ENCODE measurements around the gene ZNF785. TPM values are rescaled to one million over a fixed set of nuclear protein-coding genes. Genes with fewer than 3 reads are reported as not detected.
"Not testable (repeated sequence)": the region's sequence is repeated elsewhere in the genome, so short reads cannot be mapped to it uniquely, and the experiment has no call there.

Gene ZNF785
- total and polyA plus RNA-seq, 2 donors: 7.5 to 15.7 TPM

DNA sequence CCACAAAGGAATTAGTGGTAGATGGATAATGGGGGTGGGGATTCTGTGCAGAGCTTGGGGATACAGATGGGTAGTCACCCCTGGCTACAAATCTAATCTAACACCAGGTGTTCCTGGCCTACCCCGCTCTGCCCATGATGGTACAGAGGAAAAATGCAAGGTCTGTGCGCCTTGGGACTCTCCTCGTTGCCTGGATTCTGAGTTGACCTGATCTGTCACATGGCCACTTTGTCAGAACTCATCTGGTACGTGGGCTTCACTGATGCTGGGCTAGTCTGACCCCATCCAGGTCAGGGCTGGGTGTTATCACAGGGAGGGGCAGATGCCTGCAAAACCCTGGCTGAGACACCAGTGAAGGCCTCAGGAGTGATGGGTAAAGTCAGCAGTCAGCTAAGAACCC is 32.5 kb downstream of the ZNF785 start:
- WGBS: 85% methylated on average over 4 of the region's 4 CpGs

DNA sequence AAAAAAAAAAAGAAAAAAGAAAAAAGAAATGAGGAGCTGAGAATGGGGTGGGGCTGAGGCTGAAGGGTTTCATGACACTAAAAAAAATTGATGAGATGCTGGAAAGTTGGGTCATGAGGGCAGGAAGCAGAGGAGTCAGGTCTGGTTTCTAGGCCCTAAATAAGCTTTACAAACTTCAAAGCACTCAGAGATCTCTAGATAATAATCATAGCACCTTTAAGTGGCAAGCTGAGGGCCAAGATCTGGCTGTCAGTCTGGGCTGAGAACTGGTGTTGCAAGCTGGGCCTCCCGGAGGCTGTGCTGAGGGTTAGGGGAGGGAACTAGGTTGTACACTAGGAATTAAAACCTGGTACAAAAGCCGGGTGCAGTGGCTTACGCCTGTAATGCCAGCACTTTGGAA is 33.7 kb downstream of the ZNF785 start:
- H3K27ac ChIP-seq (ENCODE audit: low read depth): no peak overlapping the region
- no peak overlapping the region for H3K4me3 ChIP-seq (ENCODE audit: low read depth, low read length)
- 68% methylated on average over 3 of the region's 3 CpGs for WGBS
- H3K4me1 ChIP-seq (ENCODE audit: insufficient read depth): no peaks in the 10 kb centered on the region
- no peak for DNase-seq (ENCODE audit: extremely low spot score)
- H3K36me3 ChIP-seq (ENCODE audit: insufficient read depth): no peaks in the 10 kb centered on the region

More for the DNA sequence above, 32.5 kb downstream of the ZNF785 start:
- no peak overlapping the region for H3K27ac ChIP-seq (ENCODE audit: low read depth)
- DNase-seq (ENCODE audit: extremely low spot score): no peak
- no peak overlapping the region for H3K4me3 ChIP-seq (ENCODE audit: low read depth, low read length)
- no peaks in the 10 kb centered on the region for H3K4me1 ChIP-seq (ENCODE audit: insufficient read depth)
- H3K36me3 ChIP-seq (ENCODE audit: insufficient read depth): no peaks in the 10 kb centered on the region

DNA sequence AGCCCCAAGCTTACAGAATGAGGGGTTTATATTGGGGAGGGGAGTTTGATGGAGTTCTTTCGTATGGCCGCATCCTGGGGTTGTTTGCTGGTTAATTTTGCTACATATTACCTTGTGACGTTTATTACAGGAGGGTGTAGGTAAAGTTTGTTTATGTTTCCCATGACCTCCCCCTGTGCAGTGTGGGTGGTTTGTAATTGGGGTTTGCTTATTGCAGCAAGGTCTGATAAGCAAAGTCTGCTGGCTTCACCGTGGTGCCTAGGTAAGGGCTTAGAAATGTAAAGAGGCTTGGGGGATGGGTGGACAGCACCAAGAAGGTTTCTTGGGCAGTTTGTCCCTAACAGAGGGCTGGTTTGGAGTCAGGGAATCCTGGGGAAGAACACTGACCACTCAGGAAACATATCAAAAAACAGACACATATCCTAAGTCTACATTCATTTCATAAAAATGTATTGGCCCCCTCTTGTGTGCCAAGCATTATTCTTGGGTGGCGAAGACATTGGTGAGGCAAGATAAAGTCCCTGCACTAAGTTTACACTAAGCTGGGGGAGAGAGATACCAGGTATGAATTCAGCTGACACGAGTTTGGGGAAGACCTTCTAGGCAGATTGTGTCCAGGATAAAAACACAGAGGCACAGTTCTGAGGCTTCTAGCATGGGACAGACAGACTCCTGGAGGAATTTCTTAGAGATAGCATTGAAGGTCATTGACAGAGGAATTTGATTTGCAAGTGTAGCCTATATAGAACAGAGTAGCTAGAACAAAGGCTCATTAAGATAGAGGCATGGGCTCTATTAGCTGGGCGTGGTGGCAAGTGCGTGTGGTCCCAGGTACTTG is 36.9 kb downstream of the ZNF785 start:
- no peak overlapping the region for H3K27ac ChIP-seq (ENCODE audit: low read depth)
- H3K4me1 ChIP-seq (ENCODE audit: insufficient read depth): peaks cover 1% of the 10 kb centered on the region
- no peak overlapping the region for H3K4me3 ChIP-seq (ENCODE audit: low read depth, low read length)
- WGBS: 63% methylated on average over 8 of the region's 8 CpGs
- no peak for DNase-seq (ENCODE audit: extremely low spot score)
- no peaks in the 10 kb centered on the region for H3K36me3 ChIP-seq (ENCODE audit: insufficient read depth)

DNA sequence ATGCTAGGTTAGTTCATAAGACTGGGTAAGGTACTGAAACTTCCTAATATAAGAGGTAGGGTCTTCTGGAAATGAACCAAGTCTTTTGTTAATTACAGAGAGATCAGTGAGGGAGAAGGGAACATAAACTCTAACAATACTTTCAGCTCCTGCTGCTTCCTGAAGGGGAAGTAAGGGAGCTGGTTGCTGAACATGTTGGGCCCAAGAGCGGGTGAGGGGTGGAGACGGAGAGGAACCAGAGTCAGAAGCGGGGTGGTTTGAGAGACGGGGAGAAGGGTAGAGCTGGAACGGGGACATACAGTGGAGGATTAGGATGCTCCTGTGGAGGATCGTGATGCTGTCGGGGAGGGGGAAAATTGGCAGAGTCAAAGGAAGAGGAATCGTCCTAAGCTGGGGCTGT is 39.4 kb downstream of the ZNF785 start:
- no peaks in the 10 kb centered on the region for H3K36me3 ChIP-seq (ENCODE audit: insufficient read depth)
- no peak overlapping the region for H3K27ac ChIP-seq (ENCODE audit: low read depth)
- no peak overlapping the region for H3K4me3 ChIP-seq (ENCODE audit: low read depth, low read length)
- 62% methylated on average over 8 of the region's 8 CpGs for WGBS
- DNase-seq (ENCODE audit: extremely low spot score): no peak
- peaks cover 1% of the 10 kb centered on the region for H3K4me1 ChIP-seq (ENCODE audit: insufficient read depth)

DNA sequence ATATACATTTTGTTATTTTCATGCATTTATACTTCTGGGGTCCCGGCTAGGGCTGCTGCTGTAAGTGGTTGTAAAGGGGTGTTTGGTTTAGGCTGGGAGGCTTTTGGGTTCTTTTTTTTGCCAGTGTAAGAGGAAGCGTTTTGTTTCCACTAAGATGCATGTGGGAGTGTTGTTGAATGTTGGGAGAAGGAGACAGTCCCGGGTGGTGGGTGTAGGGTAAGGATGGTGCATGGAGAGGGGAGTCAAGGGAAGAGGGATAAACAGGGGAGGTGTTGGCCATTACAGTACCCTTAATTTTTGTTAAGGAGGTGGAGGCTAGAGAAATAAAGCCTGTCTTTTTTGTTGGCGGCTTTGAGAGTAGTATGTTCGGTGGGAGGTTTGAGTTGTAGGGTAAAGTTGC is 42.4 kb downstream of the ZNF785 start:
- Histone ChIP-seq H3K4me1 (ENCODE audit: insufficient read depth) (peaks cover 1% of the 10 kb centered on the region), H3K27ac (ENCODE audit: low read depth) (no peak overlapping the region), H3K36me3 (ENCODE audit: insufficient read depth) (no peaks in the 10 kb centered on the region), H3K4me3 (ENCODE audit: low read depth, low read length) (no peak overlapping the region)
- DNase-seq (ENCODE audit: extremely low spot score): no peak
- WGBS: 73% methylated on average over 5 of the region's 5 CpGs

DNA sequence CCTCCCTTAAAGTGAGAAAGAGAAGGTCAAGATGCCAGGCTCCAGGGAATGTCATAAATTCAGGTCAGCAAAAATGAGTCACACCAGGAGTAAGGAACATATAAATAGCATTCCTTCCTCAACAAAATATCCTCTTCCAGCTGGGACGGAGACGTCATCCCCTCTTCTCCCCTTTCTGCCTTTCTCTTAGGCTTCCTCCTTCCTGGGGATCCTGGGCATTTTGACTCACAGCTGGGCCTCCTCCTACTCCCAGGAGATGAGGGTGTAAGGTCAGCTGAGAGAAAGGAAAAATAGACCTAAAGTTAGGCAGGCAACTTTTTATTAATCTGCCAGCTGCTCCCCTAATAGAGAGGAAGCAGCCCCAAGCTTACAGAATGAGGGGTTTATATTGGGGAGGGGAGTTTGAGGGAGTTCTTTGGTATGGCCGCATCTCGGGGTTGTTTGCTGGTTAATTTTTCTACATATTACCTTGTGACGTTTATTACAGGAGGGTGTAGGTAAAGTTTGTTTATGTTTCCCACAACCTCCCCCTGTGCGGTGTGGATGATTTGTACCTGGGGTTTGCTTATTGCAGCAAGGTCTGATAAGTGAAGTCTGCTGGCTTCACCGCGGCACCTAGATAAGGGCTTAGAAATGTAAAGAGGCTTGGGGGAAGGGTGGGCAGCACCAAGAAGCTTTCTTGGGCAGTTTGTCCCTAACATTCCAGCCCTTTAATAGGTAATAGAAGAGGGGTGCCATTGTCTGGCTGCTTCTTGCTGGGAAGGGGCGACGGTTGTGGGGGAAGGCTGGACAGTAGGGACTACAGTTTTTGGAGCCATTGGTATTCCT is 43.8 kb downstream of the ZNF785 start:
- 45% methylated on average over 10 of the region's 10 CpGs for WGBS
- Histone ChIP-seq H3K4me1 (ENCODE audit: insufficient read depth) (peaks cover 1% of the 10 kb centered on the region), H3K36me3 (ENCODE audit: insufficient read depth) (no peaks in the 10 kb centered on the region), H3K4me3 (ENCODE audit: low read depth, low read length) (no peak overlapping the region), H3K27ac (ENCODE audit: low read depth) (no peak overlapping the region)
- DNase-seq (ENCODE audit: extremely low spot score): no peak

DNA sequence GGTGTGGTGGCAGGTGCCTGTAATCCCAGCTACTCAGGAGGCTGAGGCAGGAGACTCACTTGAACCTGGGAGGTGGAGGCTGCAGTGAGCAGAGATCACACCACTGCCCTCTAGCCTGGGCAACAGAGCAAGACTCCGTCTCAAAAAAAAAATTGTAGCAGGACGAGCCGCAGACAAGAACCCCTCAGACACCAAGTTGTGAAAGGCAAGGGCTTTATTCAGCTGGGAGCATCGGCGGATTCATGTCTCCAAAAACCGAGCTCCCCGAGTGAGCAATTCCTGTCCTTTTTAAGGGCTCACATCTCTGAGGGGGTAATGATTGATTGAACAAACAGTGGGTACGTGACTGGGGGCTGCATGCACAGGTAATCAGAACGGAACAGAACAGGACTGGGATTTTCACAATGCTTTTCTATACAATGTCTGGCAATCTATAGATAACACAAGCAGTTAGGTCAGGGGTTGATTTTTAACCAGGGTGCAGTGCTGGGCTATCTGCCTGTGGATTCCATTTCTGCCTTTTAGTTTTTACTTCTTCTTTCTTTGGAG is 44.5 kb downstream of the ZNF785 start:
- H3K27ac ChIP-seq (ENCODE audit: low read depth); H3K4me1 ChIP-seq (ENCODE audit: insufficient read depth); DNase-seq (ENCODE audit: extremely low spot score); H3K36me3 ChIP-seq (ENCODE audit: insufficient read depth); H3K4me3 ChIP-seq (ENCODE audit: low read depth, low read length): not testable (repeated sequence)
- 70% methylated on average over 9 of the region's 9 CpGs for WGBS

DNA sequence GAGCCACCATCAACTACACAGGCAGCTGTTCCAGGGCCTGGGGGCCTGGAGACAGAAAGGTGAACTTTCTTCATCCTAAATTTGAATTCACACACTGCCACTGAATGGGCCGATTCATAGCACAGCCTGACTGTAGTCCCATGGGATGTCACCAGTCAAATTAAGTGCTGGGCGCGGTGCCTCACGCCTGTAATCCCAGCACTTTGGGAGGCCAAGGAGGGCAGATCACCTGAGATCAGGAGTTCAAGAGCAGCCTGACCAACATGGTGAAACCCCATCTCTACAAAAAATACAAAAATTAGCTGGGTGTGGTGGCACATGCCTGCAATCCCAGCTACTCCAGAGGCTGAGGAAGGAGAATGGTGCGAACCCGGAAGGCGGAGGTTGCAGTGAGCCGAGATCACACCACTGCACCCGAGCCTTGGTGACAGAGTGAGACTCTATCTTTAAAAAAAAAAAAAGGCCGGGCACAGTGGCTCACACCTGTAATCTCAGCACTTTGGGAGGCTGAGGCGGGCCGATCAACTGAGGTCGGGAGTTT is 45.4 kb downstream of the ZNF785 start:
- not testable (repeated sequence) for H3K4me1 ChIP-seq (ENCODE audit: insufficient read depth); DNase-seq (ENCODE audit: extremely low spot score); H3K27ac ChIP-seq (ENCODE audit: low read depth); H3K36me3 ChIP-seq (ENCODE audit: insufficient read depth); H3K4me3 ChIP-seq (ENCODE audit: low read depth, low read length)
- 94% methylated on average over 13 of the region's 13 CpGs for WGBS

DNA sequence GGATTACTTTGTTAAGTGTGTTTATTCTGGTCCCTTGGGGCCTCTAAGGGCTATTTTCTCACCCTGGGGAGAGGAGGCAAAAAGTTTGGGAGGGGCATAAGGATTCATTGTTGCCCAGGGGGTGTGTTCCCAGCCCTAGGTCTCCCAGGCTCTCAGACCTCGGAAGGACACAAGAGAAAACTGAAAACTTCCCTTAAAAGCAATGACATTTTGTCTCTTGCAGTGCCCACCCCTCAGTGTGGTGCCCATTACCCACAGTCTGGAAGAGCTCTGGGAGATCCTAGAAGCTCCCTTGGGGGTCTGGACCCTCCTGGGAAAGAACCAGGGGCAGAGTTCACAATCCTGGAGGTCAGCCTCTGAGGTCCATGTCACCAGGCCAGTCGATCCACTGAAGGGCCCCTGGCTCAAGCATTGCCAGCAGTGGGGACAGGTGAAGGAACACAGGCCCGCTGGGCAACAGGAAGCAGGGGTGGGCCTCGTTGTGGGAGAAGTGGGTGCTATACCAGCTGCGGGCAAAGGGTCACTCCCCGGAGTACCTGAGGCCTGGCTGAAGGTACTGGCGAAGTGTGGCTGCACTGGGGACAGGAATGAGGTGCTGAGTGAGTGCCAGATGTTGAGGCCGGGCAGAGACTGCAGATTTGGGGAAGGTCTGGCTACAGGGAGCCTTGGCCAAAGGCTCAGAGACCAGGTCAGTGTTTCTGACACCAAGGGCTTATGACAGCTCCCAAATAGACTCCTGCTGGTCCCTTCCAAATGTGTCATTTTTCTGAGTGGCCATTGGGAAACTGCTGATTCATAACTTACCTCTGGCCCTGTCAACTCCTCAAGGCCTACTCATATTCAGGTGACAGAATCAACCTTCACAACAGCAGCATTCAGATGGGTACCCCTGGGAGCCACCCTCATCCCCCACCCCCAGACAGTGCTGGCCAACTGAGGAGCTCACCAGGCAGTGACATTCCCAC is 46.2 kb downstream of the ZNF785 start:
- H3K27ac ChIP-seq (ENCODE audit: low read depth): no peak overlapping the region
- no peak overlapping the region for H3K4me3 ChIP-seq (ENCODE audit: low read depth, low read length)
- WGBS: 86% methylated on average over 8 of the region's 8 CpGs
- H3K4me1 ChIP-seq (ENCODE audit: insufficient read depth): no peaks in the 10 kb centered on the region
- no peak for DNase-seq (ENCODE audit: extremely low spot score)
- no peaks in the 10 kb centered on the region for H3K36me3 ChIP-seq (ENCODE audit: insufficient read depth)

DNA sequence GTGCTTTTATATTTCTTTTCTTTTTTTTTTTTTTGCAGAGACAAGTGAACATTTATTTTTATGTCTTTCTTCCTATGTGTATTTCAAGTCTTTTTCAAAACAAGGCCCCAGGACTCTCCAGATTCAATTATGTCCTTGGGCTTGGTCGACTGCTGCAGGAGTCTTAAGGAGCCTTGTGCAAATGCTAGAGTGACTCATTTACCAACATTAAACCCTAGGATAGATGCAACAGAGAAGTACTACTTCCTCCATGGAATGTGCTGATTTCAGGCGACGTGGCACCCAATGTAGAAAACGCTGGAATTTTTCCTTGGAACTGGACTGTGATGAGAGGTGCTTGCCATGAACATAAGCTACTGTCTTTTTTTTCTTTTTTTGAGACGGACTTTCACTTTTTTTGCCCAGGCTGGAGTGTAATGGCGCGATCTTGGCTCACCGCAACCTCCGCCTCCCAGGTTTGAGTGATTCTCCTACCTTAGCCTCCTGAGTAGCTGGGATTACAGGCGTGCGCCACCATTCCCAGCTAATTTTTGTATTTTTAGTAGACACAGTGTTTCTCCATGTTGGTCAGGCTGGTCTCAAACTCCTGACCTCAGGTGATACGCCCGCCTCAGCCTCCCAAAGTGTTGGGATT is 49.0 kb downstream of the ZNF785 start:
- H3K4me3 ChIP-seq (ENCODE audit: low read depth, low read length); DNase-seq (ENCODE audit: extremely low spot score); H3K36me3 ChIP-seq (ENCODE audit: insufficient read depth); H3K27ac ChIP-seq (ENCODE audit: low read depth); H3K4me1 ChIP-seq (ENCODE audit: insufficient read depth): not testable (repeated sequence)
- WGBS: 93% methylated on average over 13 of the region's 13 CpGs

GRCh38 chr16:30535777-30536190 is 49.7 kb downstream of the ZNF785 start:
- peak; percentile 64 for DNase-seq (ENCODE audit: extremely low spot score)
- Histone ChIP-seq H3K27ac (ENCODE audit: low read depth) (no peak overlapping the region), H3K4me3 (ENCODE audit: low read depth, low read length) (peak overlapping the region; percentile 72), H3K36me3 (ENCODE audit: insufficient read depth) (no peaks in the 10 kb centered on the region), H3K4me1 (ENCODE audit: insufficient read depth) (peaks cover 4% of the 10 kb centered on the region)
- WGBS: 23% methylated on average over 12 of the region's 12 CpGs

GRCh38 chr16:30535106-30535776 is 50.3 kb downstream of the ZNF785 start:
- Histone ChIP-seq H3K36me3 (ENCODE audit: insufficient read depth) (no peaks in the 10 kb centered on the region), H3K4me1 (ENCODE audit: insufficient read depth) (peaks cover 4% of the 10 kb centered on the region), H3K4me3 (ENCODE audit: low read depth, low read length) (peak overlapping the region; percentile 72), H3K27ac (ENCODE audit: low read depth) (peak overlapping the region; percentile 40)
- 4% methylated on average over 18 of the region's 18 CpGs for WGBS
- DNase-seq (ENCODE audit: extremely low spot score): no peak

All from urinary bladder (tissue), 4 donors.